Hepatocyte (in vitro differentiated cells): ENCODE data around the gene GUCY1A1. TPM values are rescaled to one million over a fixed set of nuclear protein-coding genes. Genes with fewer than 3 reads are reported as not detected.
A peak's percentile ranks its signal among the peaks of the same experiment; 100 is the strongest.

Experiments
- DNase-seq: peaks from one replicate; pipeline ENCODE4 v3.0.0-alpha.2; 2016; ENCODE audit warnings: low spot score
- H2AFZ ChIP-seq: fragments of 200-600 bp; sonication (generic); 2 replicates; pipeline ENCODE4 v1.6.0; 2016; ENCODE audit warnings: antibody characterized with exemption, mild to moderate bottlenecking
- H3K27ac ChIP-seq: fragments of 200-600 bp; sonication (generic); 2 replicates; pipeline ENCODE4 v1.5.1; 2016; ENCODE audit warnings: mild to moderate bottlenecking
- H3K27me3 ChIP-seq: fragments of 200-600 bp; sonication (generic); 2 replicates; pipeline ENCODE4 v1.6.1; 2016
- H3K36me3 ChIP-seq: fragments of 200-600 bp; sonication (generic); replicated peaks from 2 replicates; pipeline ENCODE4 v1.5.1; 2016; ENCODE audit warnings: low read depth; ENCODE audit not compliant: insufficient read depth
- H3K4me1 ChIP-seq: fragments of 200-600 bp; sonication (generic); 2 replicates; pipeline ENCODE4 v1.5.1; 2016; ENCODE audit warnings: mild to moderate bottlenecking, moderate library complexity; ENCODE audit not compliant: insufficient read depth
- H3K4me2 ChIP-seq: fragments of 200-600 bp; sonication (generic); 2 replicates; pipeline ENCODE4 v1.6.0; 2016
- H3K4me3 ChIP-seq: fragments of 200-600 bp; sonication (generic); 2 replicates; pipeline ENCODE4 v1.5.1; 2016; ENCODE audit warnings: mild to moderate bottlenecking
- H3K79me2 ChIP-seq: fragments of 200-600 bp; sonication (generic); 2 replicates; pipeline ENCODE4 v1.6.0; 2017; ENCODE audit warnings: mild to moderate bottlenecking
- H3K9me2 ChIP-seq: fragments of 200-600 bp; sonication (generic); replicated peaks from 2 replicates; pipeline ENCODE4 v1.6.0; 2017; ENCODE audit warnings: mild to moderate bottlenecking; ENCODE audit not compliant: insufficient read depth
- H3K9me3 ChIP-seq: fragments of 200-600 bp; sonication (generic); 2 replicates; pipeline ENCODE4 v1.5.1; 2016; ENCODE audit warnings: low read depth, mild to moderate bottlenecking
- H4K20me1 ChIP-seq: fragments of 200-600 bp; sonication (generic); 2 replicates; pipeline ENCODE4 v1.6.0; 2016; ENCODE audit warnings: mild to moderate bottlenecking; ENCODE audit not compliant: insufficient read depth, poor library complexity, severe bottlenecking
- CTCF ChIP-seq: fragments of 200-600 bp; sonication (generic); IDR thresholded peaks from 2 replicates; pipeline ENCODE4 v1.5.1; 2016; ENCODE audit warnings: antibody characterized with exemption, mild to moderate bottlenecking; ENCODE audit not compliant: poor library complexity
- EZH2 ChIP-seq: fragments of 200-600 bp; sonication (generic); IDR thresholded peaks from 2 replicates; pipeline ENCODE4 v1.6.1; 2016; ENCODE audit warnings: antibody characterized with exemption, mild to moderate bottlenecking, borderline replicate concordance
- EZH2phosphoT487 ChIP-seq: fragments of 200-600 bp; sonication (generic); IDR thresholded peaks from one replicate; pipeline ENCODE4 v1.6.1; 2018; ENCODE audit warnings: antibody characterized with exemption, mild to moderate bottlenecking, low read depth, moderate library complexity; ENCODE audit not compliant: unreplicated experiment, severe bottlenecking
- WGBS: methylation state at CpG from one replicate; pipeline ENCODE4 v1.1.6; 2016; ENCODE audit warnings: low lambda C conversion rate; ENCODE audit errors: missing lambda C conversion rate; 5-methylcytosine and 5-hydroxymethylcytosine counted together
- polyA plus RNA-seq: library from polyadenylated mRNA; unstranded; fragments of >200 nt; fragmentation: Nextera tagmentation; extraction: Ambion mirVana; gene quantifications from 2 replicates; pipeline ENCODE4 v1.2.1, GENCODE V29; 2016
- total RNA-seq: library from RNA; depleted of rRNA; stranded (reverse); fragments of >200 nt; gene quantifications from 2 replicates; pipeline ENCODE4 v1.2.3, GENCODE V29; 2014

The GUCY1A1 gene
- total and polyA plus RNA-seq, 2 experiments from 2014 or later, result 25.7 to 41.2 TPM

GRCh38 chr4:155620637-155621036 is 46.0 kb upstream of the GUCY1A1 start:
- Histone ChIP-seq H3K4me1 (no peaks in the 10 kb centered on the region), H3K4me2 (no peak overlapping the region), H3K9me2 (no peaks in the 10 kb centered on the region), H2AFZ (no peak overlapping the region), H3K79me2 (no peaks in the 10 kb centered on the region), H3K27me3 (no peaks in the 10 kb centered on the region), H3K36me3 (no peaks in the 10 kb centered on the region), H3K27ac (no peak overlapping the region), H3K9me3 (no peaks in the 10 kb centered on the region), H4K20me1 (no peaks in the 10 kb centered on the region), H3K4me3 (no peak overlapping the region)
- TF ChIP-seq EZH2phosphoT487, result no peak
- no peak for TF ChIP-seq CTCF
- no peak for TF ChIP-seq EZH2
- DNase-seq, result no peak

GRCh38 chr4:155624478-155624877 is 42.2 kb upstream of the GUCY1A1 start:
- no peaks in the 10 kb centered on the region for H3K36me3 ChIP-seq
- no peak for DNase-seq
- H3K4me1 ChIP-seq, result peaks cover under 1% of the 10 kb centered on the region
- H3K4me2 ChIP-seq, result no peak overlapping the region
- H3K9me3 ChIP-seq, result no peaks in the 10 kb centered on the region
- no peak overlapping the region for H3K4me3 ChIP-seq
- H3K27ac ChIP-seq, result no peak overlapping the region
- H3K9me2 ChIP-seq, result no peaks in the 10 kb centered on the region
- H3K27me3 ChIP-seq, result no peaks in the 10 kb centered on the region
- no peak for TF ChIP-seq EZH2
- no peak overlapping the region for H2AFZ ChIP-seq
- no peaks in the 10 kb centered on the region for H4K20me1 ChIP-seq
- no peaks in the 10 kb centered on the region for H3K79me2 ChIP-seq

- Histone ChIP-seq H2AFZ (no peak overlapping the region), H3K9me3 (no peaks in the 10 kb centered on the region), H3K27me3 (no peaks in the 10 kb centered on the region), H3K4me3 (no peak overlapping the region), H3K4me2 (no peak overlapping the region), H3K36me3 (no peaks in the 10 kb centered on the region), H4K20me1 (no peaks in the 10 kb centered on the region), H3K9me2 (no peaks in the 10 kb centered on the region), H3K27ac (no peak overlapping the region), H3K4me1 (peaks cover 5% of the 10 kb centered on the region), H3K79me2 (no peaks in the 10 kb centered on the region)
- no peak for DNase-seq
- TF ChIP-seq EZH2, result no peak
- no peak for TF ChIP-seq CTCF
- no peak for TF ChIP-seq EZH2phosphoT487
- 87% methylated on average over 3 of the region's 3 CpGs for WGBS
Observed at GRCh38 chr4:155626561-155626960, 40.1 kb upstream of the GUCY1A1 start.

GRCh38 chr4:155629183-155629825 is 37.3 kb upstream of the GUCY1A1 start:
- no peak overlapping the region for H2AFZ ChIP-seq
- H4K20me1 ChIP-seq, result no peaks in the 10 kb centered on the region

More at GRCh38 chr4:155629183-155629825, 37.3 kb upstream of the GUCY1A1 start:
- Histone ChIP-seq H3K79me2 (no peaks in the 10 kb centered on the region), H3K27ac (peak overlapping the region; percentile 24), H3K9me2 (no peaks in the 10 kb centered on the region), H3K9me3 (no peaks in the 10 kb centered on the region), H3K36me3 (no peaks in the 10 kb centered on the region), H3K27me3 (no peaks in the 10 kb centered on the region), H3K4me1 (peaks cover 5% of the 10 kb centered on the region), H3K4me3 (no peak overlapping the region), H3K4me2 (no peak overlapping the region)
- WGBS, result 60% methylated on average over 3 of the region's 3 CpGs
- no peak for DNase-seq
- no peak for TF ChIP-seq EZH2phosphoT487
- TF ChIP-seq EZH2, result no peak
- no peak for TF ChIP-seq CTCF
